ENCODE measurements around the gene MBOAT1.
"Not testable (repeated sequence)": the region's sequence is repeated elsewhere in the genome, so short reads cannot be mapped to it uniquely, and the experiment has no call there.

MBOAT1 gene

GRCh38 chr6:20180935-20181334, 31.3 kb downstream of the MBOAT1 start:
- no peak overlapping the region for H3K4me3 ChIP-seq (ENCODE audit: low read length)
- no peak overlapping the region for H3K9ac ChIP-seq (ENCODE audit: low read depth, low read length)
- H3K4me1 ChIP-seq (ENCODE audit: insufficient read depth, low read length) = no peaks in the 10 kb centered on the region
- H3K9me3 ChIP-seq (ENCODE audit: insufficient read depth, low read depth, low read length) = no peaks in the 10 kb centered on the region
- no peaks in the 10 kb centered on the region for H3K36me3 ChIP-seq (ENCODE audit: insufficient read depth, low read length)
- H3K27ac ChIP-seq (ENCODE audit: low read depth, low read length) = no peak overlapping the region
- 98% methylated on average over 3 of the region's 3 CpGs for WGBS
- no peaks in the 10 kb centered on the region for H3K27me3 ChIP-seq (ENCODE audit: insufficient read depth, low read length)

DNA sequence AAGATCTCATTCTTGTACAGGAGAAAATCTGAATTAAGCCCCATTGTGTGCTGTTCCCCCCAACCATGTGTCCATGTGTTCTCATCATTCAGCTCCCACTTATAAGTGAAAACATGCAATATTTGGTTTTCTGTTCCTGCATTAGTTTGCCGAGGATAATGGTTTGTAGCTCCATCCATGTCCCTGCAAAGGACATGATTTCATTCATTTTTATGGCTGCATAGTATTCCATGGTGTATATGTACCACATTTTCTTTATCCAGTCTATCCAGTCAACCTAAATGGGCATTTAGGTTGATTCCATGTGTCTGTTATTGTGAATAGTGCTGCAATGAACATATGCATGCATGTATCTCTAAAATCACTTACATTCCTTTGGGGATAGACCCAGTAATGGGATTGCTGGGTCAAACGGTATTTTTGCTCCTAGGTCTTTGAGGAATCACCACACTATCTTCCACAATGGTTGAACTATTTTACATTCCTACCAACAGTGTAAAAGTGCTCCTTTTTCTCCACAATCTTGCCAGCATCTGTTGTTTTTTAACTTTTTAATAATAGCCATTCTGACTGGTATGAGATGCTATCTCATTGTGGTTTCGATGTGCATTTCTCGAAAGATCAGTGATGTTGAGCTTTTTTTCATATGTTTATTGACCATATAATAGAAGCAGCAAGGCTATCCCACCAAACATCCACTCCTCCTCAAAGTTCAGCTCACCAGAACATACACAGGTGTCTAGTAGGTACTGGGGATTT, 32.8 kb downstream of the MBOAT1 start:
- WGBS = 93% methylated on average over 2 of the region's 4 CpGs
- H3K9ac ChIP-seq (ENCODE audit: low read depth, low read length); H3K27ac ChIP-seq (ENCODE audit: low read depth, low read length); H3K36me3 ChIP-seq (ENCODE audit: insufficient read depth, low read length); H3K27me3 ChIP-seq (ENCODE audit: insufficient read depth, low read length); H3K4me1 ChIP-seq (ENCODE audit: insufficient read depth, low read length); H3K9me3 ChIP-seq (ENCODE audit: insufficient read depth, low read depth, low read length); H3K4me3 ChIP-seq (ENCODE audit: low read length): not testable (repeated sequence)

- H3K27ac ChIP-seq (ENCODE audit: low read depth, low read length) = no peak overlapping the region
- no peaks in the 10 kb centered on the region for H3K9me3 ChIP-seq (ENCODE audit: insufficient read depth, low read depth, low read length)
- H3K27me3 ChIP-seq (ENCODE audit: insufficient read depth, low read length) = no peaks in the 10 kb centered on the region
- H3K4me1 ChIP-seq (ENCODE audit: insufficient read depth, low read length) = no peaks in the 10 kb centered on the region
- 80% methylated on average over 2 of the region's 2 CpGs for whole genome bisulfite sequencing
- no peaks in the 10 kb centered on the region for H3K36me3 ChIP-seq (ENCODE audit: insufficient read depth, low read length)
- H3K4me3 ChIP-seq (ENCODE audit: low read length) = no peak overlapping the region
- no peak overlapping the region for H3K9ac ChIP-seq (ENCODE audit: low read depth, low read length)
These were observed 33.9 kb downstream of the MBOAT1 start for GRCh38 chr6:20178327-20178726.

- H3K9me3 ChIP-seq (ENCODE audit: insufficient read depth, low read depth, low read length) = no peaks in the 10 kb centered on the region
- WGBS = 85% methylated on average over 4 of the region's 4 CpGs
- H3K9ac ChIP-seq (ENCODE audit: low read depth, low read length) = no peak overlapping the region
- no peak overlapping the region for H3K27ac ChIP-seq (ENCODE audit: low read depth, low read length)
- no peaks in the 10 kb centered on the region for H3K36me3 ChIP-seq (ENCODE audit: insufficient read depth, low read length)
- no peaks in the 10 kb centered on the region for H3K4me1 ChIP-seq (ENCODE audit: insufficient read depth, low read length)
- H3K27me3 ChIP-seq (ENCODE audit: insufficient read depth, low read length) = no peaks in the 10 kb centered on the region
- H3K4me3 ChIP-seq (ENCODE audit: low read length) = no peak overlapping the region
These were observed 36.4 kb downstream of the MBOAT1 start for GRCh38 chr6:20175810-20176410.

DNA sequence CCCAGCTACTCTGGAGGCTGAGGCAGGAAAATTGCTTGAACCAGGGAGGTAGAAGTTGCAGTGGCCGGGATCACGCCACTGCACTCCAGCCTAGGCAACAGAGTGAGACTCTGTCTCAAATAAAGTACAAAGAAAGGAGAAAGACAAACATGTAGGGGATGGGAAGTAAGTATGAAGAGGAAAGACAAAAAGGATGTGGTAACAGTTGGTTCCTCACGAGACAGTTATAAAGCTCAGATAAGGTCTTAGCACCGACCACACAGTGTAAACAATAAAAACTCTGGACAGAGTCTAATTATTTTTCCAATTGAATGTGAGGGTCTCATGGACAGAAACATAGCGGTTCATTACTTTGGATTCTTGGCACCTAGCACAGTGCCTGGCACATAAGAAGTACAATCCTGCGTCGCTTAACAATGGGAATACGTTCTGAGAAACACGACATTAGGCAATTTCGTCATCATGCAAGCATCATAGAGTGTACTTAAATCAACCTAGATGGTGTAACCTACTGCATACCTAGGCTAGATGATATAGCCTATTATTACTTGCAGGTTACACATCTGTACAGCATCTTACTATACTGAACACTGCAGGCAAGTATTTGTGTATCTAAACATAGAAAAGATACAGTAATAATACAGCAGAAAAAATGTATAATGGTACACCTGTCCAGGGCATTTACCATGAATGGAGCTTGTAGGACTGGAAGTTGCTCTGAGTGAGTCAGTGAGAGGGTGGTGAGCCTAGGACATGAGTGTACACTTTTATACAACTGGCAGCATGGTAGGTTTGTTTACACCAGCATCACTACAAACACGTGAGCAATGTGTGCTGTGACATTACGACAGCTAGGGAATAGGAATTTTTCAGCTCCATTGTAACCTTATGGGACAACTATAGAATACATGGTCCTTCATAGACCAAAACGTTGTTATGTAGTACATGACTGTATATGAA, 38.2 kb downstream of the MBOAT1 start:
- no peak overlapping the region for H3K9ac ChIP-seq (ENCODE audit: low read depth, low read length)
- H3K9me3 ChIP-seq (ENCODE audit: insufficient read depth, low read depth, low read length) = no peaks in the 10 kb centered on the region
- H3K27me3 ChIP-seq (ENCODE audit: insufficient read depth, low read length) = no peaks in the 10 kb centered on the region
- H3K4me1 ChIP-seq (ENCODE audit: insufficient read depth, low read length) = no peaks in the 10 kb centered on the region
- WGBS = 95% methylated on average over 12 of the region's 13 CpGs
- H3K27ac ChIP-seq (ENCODE audit: low read depth, low read length) = no peak overlapping the region
- no peak overlapping the region for H3K4me3 ChIP-seq (ENCODE audit: low read length)
- H3K36me3 ChIP-seq (ENCODE audit: insufficient read depth, low read length) = no peaks in the 10 kb centered on the region

- Histone ChIP-seq H3K36me3 (ENCODE audit: insufficient read depth, low read length) (no peaks in the 10 kb centered on the region), H3K4me1 (ENCODE audit: insufficient read depth, low read length) (no peaks in the 10 kb centered on the region), H3K27me3 (ENCODE audit: insufficient read depth, low read length) (no peaks in the 10 kb centered on the region), H3K9me3 (ENCODE audit: insufficient read depth, low read depth, low read length) (no peaks in the 10 kb centered on the region), H3K9ac (ENCODE audit: low read depth, low read length) (no peak overlapping the region), H3K27ac (ENCODE audit: low read depth, low read length) (no peak overlapping the region), H3K4me3 (ENCODE audit: low read length) (no peak overlapping the region)
- WGBS = 85% methylated on average over 3 of the region's 3 CpGs
These were observed 39.3 kb downstream of the MBOAT1 start for GRCh38 chr6:20172842-20173456.

DNA sequence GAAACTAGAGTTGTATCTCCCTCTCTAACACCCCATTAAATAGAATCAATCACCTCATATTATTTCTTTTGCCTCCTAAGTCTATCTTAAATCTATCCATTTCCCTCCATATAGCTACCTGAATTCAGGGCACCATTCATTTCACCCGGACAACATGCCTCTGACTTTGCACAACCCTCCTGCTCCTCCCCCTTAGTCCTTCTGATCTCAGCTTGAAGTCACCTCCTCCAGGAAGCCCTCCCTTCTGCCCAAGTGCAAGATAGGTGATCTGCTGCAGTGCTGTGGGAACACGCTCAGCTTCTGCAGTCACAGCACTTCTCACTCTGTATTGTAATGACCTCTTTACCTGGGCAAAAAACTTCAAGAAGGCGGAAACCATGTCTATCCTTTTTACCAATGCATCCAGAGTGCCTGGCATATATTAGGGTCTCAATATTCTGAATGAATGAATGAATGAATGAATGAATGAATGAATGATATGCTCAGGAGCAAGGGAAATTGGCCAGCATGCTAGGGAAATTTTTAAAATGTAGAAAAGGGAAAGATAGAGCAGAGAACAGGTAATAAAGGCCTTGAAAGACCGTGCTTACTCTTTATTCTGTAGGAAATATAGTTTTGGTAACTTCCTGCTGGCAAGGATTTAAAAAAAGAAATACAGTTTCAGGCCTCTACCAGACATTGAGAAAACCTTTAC, 41.7 kb downstream of the MBOAT1 start:
- Histone ChIP-seq H3K27me3 (ENCODE audit: insufficient read depth, low read length) (no peaks in the 10 kb centered on the region), H3K4me1 (ENCODE audit: insufficient read depth, low read length) (no peaks in the 10 kb centered on the region), H3K27ac (ENCODE audit: low read depth, low read length) (no peak overlapping the region), H3K4me3 (ENCODE audit: low read length) (no peak overlapping the region), H3K9me3 (ENCODE audit: insufficient read depth, low read depth, low read length) (no peaks in the 10 kb centered on the region), H3K36me3 (ENCODE audit: insufficient read depth, low read length) (no peaks in the 10 kb centered on the region), H3K9ac (ENCODE audit: low read depth, low read length) (no peak overlapping the region)
- WGBS = 74% methylated on average over 4 of the region's 4 CpGs

DNA sequence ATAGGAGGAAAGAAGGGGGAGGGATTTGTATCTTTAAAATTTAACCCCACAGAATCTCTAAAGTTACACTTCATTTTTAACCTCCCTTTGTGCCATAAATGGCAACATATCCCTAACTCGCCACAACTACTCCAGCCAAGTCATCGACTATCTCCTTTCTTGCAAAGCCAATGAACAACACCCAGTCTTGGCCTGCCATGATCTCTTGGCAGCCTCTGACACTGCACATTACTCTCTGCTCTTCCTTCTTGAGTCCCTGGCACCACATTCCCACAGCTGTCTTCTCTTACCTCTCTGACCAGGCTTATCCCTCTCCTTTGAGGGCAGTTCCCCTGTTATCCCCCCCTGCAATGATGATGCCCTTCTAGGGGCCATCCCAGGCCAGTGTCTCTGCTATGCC, 42.5 kb downstream of the MBOAT1 start:
- Histone ChIP-seq H3K9me3 (ENCODE audit: insufficient read depth, low read depth, low read length) (no peaks in the 10 kb centered on the region), H3K36me3 (ENCODE audit: insufficient read depth, low read length) (no peaks in the 10 kb centered on the region), H3K4me3 (ENCODE audit: low read length) (no peak overlapping the region), H3K9ac (ENCODE audit: low read depth, low read length) (no peak overlapping the region), H3K27me3 (ENCODE audit: insufficient read depth, low read length) (no peaks in the 10 kb centered on the region), H3K27ac (ENCODE audit: low read depth, low read length) (no peak overlapping the region), H3K4me1 (ENCODE audit: insufficient read depth, low read length) (no peaks in the 10 kb centered on the region)
- 95% methylated on average over 2 of the region's 2 CpGs for WGBS

DNA sequence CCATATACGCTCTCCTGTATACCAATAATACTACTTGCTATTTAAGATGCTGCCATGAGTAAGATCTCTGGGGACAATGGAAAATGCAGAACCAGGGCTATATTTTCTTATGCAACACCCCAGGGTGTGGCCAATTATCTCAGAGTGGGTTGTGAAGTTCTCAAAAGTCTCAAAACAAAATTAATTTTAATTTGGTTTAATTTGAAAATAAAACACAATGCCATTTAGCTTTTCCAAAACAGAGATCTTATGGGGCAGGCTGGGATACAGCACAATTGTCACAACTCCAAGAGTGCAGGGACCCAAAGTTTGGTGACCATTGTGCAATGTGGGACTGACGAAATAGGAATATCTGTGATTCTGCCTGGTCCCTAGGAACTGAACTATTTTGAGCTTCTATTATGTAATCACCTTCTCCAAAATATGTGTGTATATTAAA, 43.1 kb downstream of the MBOAT1 start:
- WGBS = 94% methylated on average over 2 of the region's 2 CpGs
- H3K9me3 ChIP-seq (ENCODE audit: insufficient read depth, low read depth, low read length) = no peaks in the 10 kb centered on the region
- no peak overlapping the region for H3K9ac ChIP-seq (ENCODE audit: low read depth, low read length)
- H3K27me3 ChIP-seq (ENCODE audit: insufficient read depth, low read length) = no peaks in the 10 kb centered on the region
- no peaks in the 10 kb centered on the region for H3K36me3 ChIP-seq (ENCODE audit: insufficient read depth, low read length)
- H3K27ac ChIP-seq (ENCODE audit: low read depth, low read length) = no peak overlapping the region
- H3K4me1 ChIP-seq (ENCODE audit: insufficient read depth, low read length) = no peaks in the 10 kb centered on the region
- no peak overlapping the region for H3K4me3 ChIP-seq (ENCODE audit: low read length)

- no peaks in the 10 kb centered on the region for H3K36me3 ChIP-seq (ENCODE audit: insufficient read depth, low read length)
- WGBS = 75% methylated on average over 1 of the region's 2 CpGs
- H3K27me3 ChIP-seq (ENCODE audit: insufficient read depth, low read length) = no peaks in the 10 kb centered on the region
- H3K27ac ChIP-seq (ENCODE audit: low read depth, low read length) = no peak overlapping the region
- H3K9ac ChIP-seq (ENCODE audit: low read depth, low read length) = no peak overlapping the region
- no peaks in the 10 kb centered on the region for H3K4me1 ChIP-seq (ENCODE audit: insufficient read depth, low read length)
- no peaks in the 10 kb centered on the region for H3K9me3 ChIP-seq (ENCODE audit: insufficient read depth, low read depth, low read length)
- H3K4me3 ChIP-seq (ENCODE audit: low read length) = no peak overlapping the region
These were observed 43.6 kb downstream of the MBOAT1 start for GRCh38 chr6:20168690-20169089.

Data from HUES64 (cell line).